HAP-1 (cell line): ENCODE results near the gene DIS3L2.
A peak's percentile ranks its signal among the peaks of the same experiment; 100 is the strongest.

ENCODE experiments used
- DNase-seq, 2 experiments: peaks; one replicate each; pipeline ENCODE4 v3.0.0-alpha.2; 2016 to 2020; ENCODE audit warnings: low spot score in 2 of 2
- H3K27me3 ChIP-seq: fragments of 250-450 bp; sonication (Bioruptor Pico); 2 replicates; pipeline ENCODE4 v1.5.1; 2020; ENCODE audit warnings: low read depth, mild to moderate bottlenecking, moderate library complexity
- H3K36me3 ChIP-seq: fragments of 250-450 bp; sonication (Bioruptor Pico); replicated peaks from 2 replicates; pipeline ENCODE4 v1.5.1; 2020; ENCODE audit warnings: mild to moderate bottlenecking
- H3K4me1 ChIP-seq: fragments of 250-450 bp; sonication (Bioruptor Pico); 2 replicates; pipeline ENCODE4 v1.5.1; 2020; ENCODE audit warnings: mild to moderate bottlenecking
- H3K4me3 ChIP-seq: fragments of 250-450 bp; sonication (Bioruptor Pico); 2 replicates; pipeline ENCODE4 v1.5.1; 2020; ENCODE audit warnings: mild to moderate bottlenecking, moderate library complexity
- H3K9me3 ChIP-seq: fragments of 250-450 bp; sonication (Bioruptor Pico); 2 replicates; pipeline ENCODE4 v1.5.1; 2020; ENCODE audit warnings: mild to moderate bottlenecking, moderate library complexity
- in situ Hi-C: fragments of 300-500 bp; cut with MboI; formaldehyde crosslinking; loops from 3 replicates; pipeline ENCODE4 v1.14.3; 2020; ENCODE audit warnings: low sequenced_read_pairs, inconsistent platforms, mixed read lengths

The DIS3L2 gene

DNA sequence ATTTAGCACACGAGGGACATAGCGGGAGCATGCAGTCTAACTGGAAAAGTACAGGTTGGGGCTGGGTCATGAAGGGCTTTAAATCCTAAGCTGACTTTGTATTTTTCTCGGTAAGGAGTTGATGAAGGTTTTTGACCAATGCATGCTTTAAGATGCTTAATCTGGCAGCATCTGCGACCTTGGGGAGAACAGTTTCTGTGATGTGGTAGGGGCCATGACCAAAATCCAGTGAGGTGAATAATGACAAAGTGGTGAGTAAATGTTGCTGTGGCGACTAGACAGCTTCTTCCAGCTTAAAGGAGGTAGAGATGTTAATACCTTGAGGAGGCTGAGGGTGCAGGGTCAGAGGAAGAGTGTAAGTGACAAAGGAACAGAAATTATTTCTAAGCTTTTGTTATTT lies 242.4 kb downstream of the DIS3L2 start:
- in situ Hi-C loops = no loop called here
- no peaks in the 10 kb centered on the region for H3K36me3 ChIP-seq
- H3K9me3 ChIP-seq = no peaks in the 10 kb centered on the region

DNA sequence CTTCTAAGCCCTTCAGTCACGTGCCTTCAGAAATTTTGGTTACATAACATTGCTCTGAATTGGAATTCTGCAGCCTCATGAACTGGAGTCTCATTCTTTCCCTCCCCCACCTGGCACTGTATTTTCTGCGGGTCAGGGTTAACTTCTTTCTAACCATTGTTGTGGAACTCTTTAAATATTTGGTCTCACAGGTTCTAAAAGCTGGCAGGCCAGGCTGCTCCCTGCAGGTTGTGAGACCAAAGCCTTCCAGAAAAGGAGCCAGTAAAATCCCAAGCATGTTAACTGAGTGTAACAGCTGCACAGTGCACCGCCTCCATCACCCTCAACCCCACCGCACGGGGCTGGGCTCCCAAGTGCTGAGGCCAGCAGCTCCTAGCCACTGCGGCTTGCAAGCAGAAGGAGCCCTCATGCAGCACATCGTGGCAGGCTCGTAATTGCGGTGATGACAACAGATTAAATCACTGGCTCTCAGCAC lies 243.0 kb downstream of the DIS3L2 start:
- no peak overlapping the region for H3K4me3 ChIP-seq
- H3K36me3 ChIP-seq = no peaks in the 10 kb centered on the region
- peaks cover 17% of the 10 kb centered on the region for H3K4me1 ChIP-seq
- in situ Hi-C loops = no loop called here
- H3K27me3 ChIP-seq = no peaks in the 10 kb centered on the region
- H3K9me3 ChIP-seq = no peaks in the 10 kb centered on the region
- DNase-seq = peak in 1 of 2 experiments; percentile 26

More for the DNA sequence above, 242.4 kb downstream of the DIS3L2 start:
- Histone ChIP-seq H3K27me3 (no peaks in the 10 kb centered on the region), H3K4me1 (peaks cover 17% of the 10 kb centered on the region), H3K4me3 (no peak overlapping the region)
- no peak for DNase-seq

DNA sequence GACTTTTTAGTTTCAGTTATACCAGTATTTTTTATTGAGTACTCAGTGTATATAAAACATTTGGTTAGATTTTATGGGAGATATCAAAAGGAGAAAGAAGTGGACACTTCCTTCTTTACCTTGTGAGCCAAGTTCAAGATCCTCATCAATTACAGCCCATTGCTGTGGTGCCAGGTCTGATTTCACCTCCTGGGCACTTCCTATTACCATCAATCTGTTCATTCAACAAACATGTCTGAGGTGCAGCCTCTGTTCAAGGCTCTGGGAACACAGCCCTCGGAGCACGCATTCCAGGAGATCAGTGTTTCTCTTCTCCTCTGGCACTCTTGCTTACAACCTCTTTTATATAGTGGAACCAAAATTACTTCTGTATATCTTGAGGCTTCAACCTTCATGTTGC lies 245.7 kb downstream of the DIS3L2 start:
- H3K9me3 ChIP-seq = no peaks in the 10 kb centered on the region
- DNase-seq = no peak
- H3K36me3 ChIP-seq = no peaks in the 10 kb centered on the region
- H3K4me3 ChIP-seq = no peak overlapping the region
- H3K4me1 ChIP-seq = peaks cover 13% of the 10 kb centered on the region
- in situ Hi-C loops = no loop called here
- no peaks in the 10 kb centered on the region for H3K27me3 ChIP-seq

DNA sequence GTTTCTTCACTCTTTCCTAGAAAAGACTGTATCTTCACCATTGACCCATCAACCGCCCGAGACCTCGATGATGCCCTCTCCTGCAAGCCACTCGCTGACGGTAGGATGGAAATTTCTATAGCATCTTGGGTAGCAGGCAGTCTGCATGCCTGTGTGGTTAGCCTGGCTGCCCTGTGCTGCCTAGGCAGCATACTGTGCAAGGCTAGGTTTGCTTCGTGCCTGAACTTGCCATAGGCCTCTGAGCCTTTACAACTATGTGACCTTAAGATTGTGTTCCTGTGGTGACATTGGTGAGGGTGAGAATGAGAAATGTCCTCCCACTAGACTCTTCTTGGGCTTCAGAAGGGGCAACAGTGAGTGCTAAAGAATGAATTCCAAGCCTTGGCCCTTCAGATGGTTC lies 248.8 kb downstream of the DIS3L2 start:
- no peaks in the 10 kb centered on the region for H3K4me1 ChIP-seq

DNA sequence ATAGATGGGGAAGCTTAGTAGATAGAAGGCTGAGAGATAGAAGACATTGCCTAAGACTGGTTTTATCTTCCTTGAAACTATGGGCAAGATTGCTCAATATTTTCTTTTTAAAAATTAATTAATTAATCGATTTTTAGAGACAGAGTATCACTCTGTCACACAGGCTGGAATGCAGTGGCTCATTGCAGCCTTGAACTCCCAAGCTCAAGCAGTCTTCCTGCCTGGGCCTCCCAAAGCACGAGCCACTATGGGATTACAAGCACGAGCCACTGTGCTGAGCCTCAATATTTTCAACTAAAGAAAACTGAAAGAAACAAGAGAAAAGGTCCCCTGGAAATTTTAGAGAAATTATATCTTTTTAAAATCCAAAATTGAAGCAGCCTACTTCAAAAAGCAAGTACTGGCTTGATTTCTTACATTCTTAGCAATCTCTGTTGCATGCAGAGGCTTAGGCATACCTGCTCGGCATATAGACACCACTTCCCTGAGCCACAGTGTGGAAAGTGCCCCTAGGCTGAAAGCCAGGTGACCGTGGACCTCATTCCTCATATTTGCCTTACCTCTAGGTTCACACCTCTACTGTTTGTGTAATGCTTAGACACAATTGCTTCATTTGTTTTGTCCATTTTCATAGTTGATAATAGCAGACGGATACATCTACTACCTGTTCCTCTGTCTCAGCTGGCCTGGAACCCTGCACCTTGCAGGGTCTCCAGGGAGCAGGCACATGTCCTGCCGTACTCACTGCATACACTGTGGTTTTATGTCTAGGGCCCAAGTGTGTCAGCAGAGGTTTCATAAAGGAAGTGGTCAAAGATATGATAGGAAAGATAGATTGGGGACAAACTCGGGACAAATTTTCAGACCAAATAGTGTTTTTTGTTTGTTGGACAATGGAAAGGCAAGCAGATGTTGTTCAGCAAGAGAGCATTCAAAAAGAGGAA lies 250.5 kb downstream of the DIS3L2 start:
- Histone ChIP-seq H3K4me1 (no peaks in the 10 kb centered on the region), H3K9me3 (no peaks in the 10 kb centered on the region), H3K36me3 (no peaks in the 10 kb centered on the region), H3K27me3 (no peaks in the 10 kb centered on the region), H3K4me3 (no peak overlapping the region)
- DNase-seq = no peak
- in situ Hi-C loops = no loop called here

More for the DNA sequence above, 248.8 kb downstream of the DIS3L2 start:
- no peaks in the 10 kb centered on the region for H3K27me3 ChIP-seq
- DNase-seq = no peak
- no peaks in the 10 kb centered on the region for H3K36me3 ChIP-seq
- H3K4me3 ChIP-seq = no peak overlapping the region
- H3K9me3 ChIP-seq = no peaks in the 10 kb centered on the region
- in situ Hi-C loops = no loop called here

DNA sequence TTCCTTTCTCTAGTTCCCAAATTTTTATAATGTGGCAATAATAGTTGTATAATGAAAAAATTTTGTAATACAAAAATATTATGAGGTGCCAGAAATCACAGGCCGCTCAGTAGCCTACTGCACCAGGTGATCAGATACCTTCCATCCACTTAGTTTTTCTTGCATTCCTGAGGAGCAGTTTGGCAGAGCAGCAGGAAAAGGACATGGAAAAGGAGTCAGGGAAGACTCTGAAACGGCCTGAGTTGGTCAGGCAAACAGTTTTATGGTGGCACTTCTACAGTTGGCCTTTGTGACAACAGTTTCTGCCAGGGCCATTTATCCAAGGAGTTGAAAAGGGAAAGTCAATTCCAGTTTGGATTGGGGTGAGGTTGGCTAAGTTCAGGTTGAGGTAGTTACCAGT lies 251.7 kb downstream of the DIS3L2 start:
- Histone ChIP-seq H3K27me3 (no peaks in the 10 kb centered on the region), H3K36me3 (no peaks in the 10 kb centered on the region), H3K4me3 (no peak overlapping the region), H3K9me3 (no peaks in the 10 kb centered on the region), H3K4me1 (no peaks in the 10 kb centered on the region)
- in situ Hi-C loops = no loop called here
- DNase-seq = no peak

DNA sequence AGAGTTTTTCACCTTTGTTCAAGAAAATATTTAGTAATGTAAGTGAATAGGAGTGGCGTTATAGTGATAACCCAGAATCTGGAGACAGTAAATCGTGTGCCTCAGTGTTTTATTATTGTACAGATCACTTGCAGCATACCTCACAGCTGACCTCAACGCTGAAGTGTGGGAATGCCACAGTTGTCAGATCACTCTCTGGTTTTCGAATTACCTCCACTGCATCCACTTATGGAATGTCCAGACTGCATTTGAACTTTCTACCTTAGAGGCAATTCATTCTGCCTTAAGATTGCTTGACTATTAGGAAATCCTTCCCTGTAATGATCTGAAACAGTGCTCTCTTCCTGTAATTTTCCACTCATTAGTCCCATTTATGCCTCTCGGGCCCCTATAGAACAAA lies 252.5 kb downstream of the DIS3L2 start:
- no peaks in the 10 kb centered on the region for H3K4me1 ChIP-seq
- in situ Hi-C loops = no loop called here
- H3K4me3 ChIP-seq = no peak overlapping the region
- no peaks in the 10 kb centered on the region for H3K9me3 ChIP-seq
- no peaks in the 10 kb centered on the region for H3K36me3 ChIP-seq
- H3K27me3 ChIP-seq = no peaks in the 10 kb centered on the region
- DNase-seq = no peak

DNA sequence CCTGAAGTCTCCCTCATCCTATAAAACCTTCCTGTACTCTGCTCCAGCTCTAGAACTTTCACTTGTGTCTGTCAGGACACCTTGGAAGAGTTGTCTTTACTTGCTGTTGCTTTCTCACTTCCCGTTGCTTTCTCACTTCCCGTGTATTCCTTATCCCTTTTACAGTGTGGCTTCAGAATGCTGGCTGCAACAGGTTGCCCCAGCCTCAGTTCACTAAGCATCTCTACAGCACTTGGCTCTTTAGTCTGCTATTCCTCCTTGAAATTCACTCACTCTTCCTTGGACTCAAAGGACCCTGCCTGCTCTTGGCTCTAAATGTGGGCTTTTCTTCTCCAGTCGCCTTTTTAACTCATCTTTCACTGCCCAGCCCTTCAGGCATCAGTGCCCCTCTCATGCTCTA lies 254.5 kb downstream of the DIS3L2 start:
- Histone ChIP-seq H3K36me3 (no peaks in the 10 kb centered on the region), H3K9me3 (no peaks in the 10 kb centered on the region), H3K27me3 (no peaks in the 10 kb centered on the region), H3K4me1 (no peaks in the 10 kb centered on the region), H3K4me3 (no peak overlapping the region)
- no peak for DNase-seq
- in situ Hi-C loops = no loop called here

DNA sequence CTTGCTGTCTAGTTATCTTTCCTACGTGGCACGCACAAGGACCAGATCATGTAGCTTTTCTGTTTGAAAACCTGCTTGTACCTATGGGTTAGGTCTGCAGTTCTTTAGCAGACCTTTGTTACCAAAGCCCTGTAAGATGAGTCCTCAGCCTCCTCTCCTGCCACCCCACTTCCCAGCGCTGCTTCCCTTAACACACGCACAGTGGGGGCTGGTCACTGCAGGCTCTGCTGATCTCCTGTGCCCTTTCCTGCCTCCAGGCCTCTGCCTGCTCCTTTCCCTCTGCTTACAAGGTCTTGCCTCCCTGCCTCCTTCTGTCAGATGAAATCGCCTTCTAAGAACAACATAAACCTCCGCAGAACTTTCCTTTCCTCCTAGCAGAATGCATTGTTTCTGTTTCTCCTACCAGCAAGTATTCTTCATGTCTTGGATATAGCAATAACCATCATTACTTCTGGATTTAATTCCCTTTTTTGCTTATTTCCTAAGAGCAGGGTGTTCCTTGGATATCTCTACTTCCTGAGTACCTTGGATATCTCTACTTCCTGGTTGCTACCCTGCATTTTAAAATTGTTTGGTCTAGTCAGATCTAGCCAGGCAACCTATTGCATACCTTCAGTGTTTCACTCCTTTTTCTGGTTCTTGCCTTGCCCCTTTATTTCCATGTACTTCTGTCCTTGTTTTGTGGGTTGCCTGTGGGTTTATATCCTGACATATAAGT lies 257.4 kb downstream of the DIS3L2 start:
- no peaks in the 10 kb centered on the region for H3K9me3 ChIP-seq
- no peak for DNase-seq
- in situ Hi-C loops = no loop called here
- no peaks in the 10 kb centered on the region for H3K36me3 ChIP-seq
- no peaks in the 10 kb centered on the region for H3K4me1 ChIP-seq
- no peaks in the 10 kb centered on the region for H3K27me3 ChIP-seq
- H3K4me3 ChIP-seq = no peak overlapping the region

DNA sequence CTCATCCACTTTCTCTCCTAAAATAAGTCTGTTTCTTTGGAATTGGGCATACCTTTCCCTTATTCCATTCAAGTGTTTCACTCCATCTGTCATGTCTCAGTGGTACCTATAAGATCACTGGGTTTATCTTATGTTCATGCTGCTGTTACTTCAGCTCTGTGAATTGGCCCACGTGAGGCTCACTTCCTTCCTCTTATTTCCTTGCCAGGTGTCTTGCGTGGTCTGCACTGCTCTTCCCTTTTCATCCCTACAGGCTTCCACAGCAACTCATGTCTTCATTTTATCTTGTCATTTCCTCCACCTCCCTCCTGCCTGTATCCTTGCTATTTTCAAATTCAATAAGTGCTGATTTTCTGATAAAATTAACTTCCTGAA lies 258.0 kb downstream of the DIS3L2 start:
- no peaks in the 10 kb centered on the region for H3K4me1 ChIP-seq
- no peak overlapping the region for H3K4me3 ChIP-seq
- in situ Hi-C loops = no loop called here
- H3K9me3 ChIP-seq = no peaks in the 10 kb centered on the region
- no peaks in the 10 kb centered on the region for H3K27me3 ChIP-seq
- H3K36me3 ChIP-seq = no peaks in the 10 kb centered on the region
- no peak for DNase-seq

DNA sequence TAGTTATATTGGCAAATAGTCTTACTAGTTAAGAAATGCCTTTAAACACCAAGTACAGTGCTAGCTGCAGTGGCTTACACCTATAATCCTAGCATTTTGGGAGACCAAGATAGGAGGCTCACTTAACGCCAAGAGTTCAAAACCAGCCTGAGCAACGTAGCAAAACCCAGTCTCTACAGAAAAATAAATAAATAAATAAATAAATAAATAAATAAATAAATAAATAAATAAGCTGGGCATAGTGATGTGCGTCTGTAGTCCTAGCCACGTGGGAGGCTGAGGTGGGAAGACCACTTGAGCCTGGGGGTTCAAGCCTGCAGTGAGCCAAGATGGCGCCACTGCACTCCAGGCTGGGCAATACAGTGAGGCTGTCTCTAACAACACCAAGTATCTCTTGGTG lies 258.4 kb downstream of the DIS3L2 start:
- Histone ChIP-seq H3K4me3 (no peak overlapping the region), H3K27me3 (no peaks in the 10 kb centered on the region), H3K36me3 (no peaks in the 10 kb centered on the region), H3K4me1 (no peaks in the 10 kb centered on the region), H3K9me3 (no peaks in the 10 kb centered on the region)
- in situ Hi-C loops = no loop called here
- DNase-seq = no peak

DNA sequence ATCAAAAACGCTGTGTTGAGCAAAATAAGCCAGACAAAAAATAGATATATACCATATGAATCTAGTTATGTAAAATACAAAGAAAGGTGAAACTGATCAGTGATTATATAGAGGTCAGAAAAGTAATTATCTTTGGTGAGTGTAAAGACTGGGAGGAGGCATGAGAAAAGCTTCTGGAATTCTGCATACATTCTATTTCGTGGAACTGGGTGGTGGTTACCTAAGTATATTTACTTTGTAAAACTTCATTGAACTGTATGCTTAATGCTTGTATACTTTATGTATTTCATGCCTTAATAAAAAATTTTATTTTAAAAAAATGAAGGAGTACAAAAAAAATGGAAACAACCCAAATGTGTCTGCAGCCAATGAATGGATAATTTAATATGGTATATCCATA lies 263.9 kb downstream of the DIS3L2 start:
- no peak for DNase-seq
- Histone ChIP-seq H3K9me3 (no peaks in the 10 kb centered on the region), H3K36me3 (no peaks in the 10 kb centered on the region), H3K27me3 (no peaks in the 10 kb centered on the region), H3K4me1 (no peaks in the 10 kb centered on the region), H3K4me3 (no peak overlapping the region)
- in situ Hi-C loops = no loop called here

DNA sequence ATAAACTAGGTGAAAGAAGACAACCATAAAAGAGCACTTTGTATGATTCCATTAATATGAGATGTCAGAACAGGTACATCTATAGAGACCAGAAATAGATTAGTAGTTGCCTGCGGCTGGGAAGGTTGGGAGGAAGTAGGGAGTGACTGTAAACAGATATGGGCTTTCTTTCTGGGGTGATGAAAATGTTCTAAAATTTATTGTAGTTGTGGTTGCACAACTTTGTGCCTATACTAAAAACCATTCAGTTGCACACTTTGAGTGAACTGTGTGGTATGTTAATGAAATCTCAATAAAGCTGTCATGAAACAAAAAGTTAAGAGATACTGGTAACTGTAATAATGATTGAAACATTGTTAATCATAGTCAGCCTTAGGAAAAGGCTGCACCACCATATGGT lies 264.4 kb downstream of the DIS3L2 start:
- Histone ChIP-seq H3K4me1 (no peaks in the 10 kb centered on the region), H3K27me3 (no peaks in the 10 kb centered on the region), H3K36me3 (no peaks in the 10 kb centered on the region), H3K4me3 (no peak overlapping the region), H3K9me3 (no peaks in the 10 kb centered on the region)
- in situ Hi-C loops = no loop called here
- DNase-seq = no peak

DNA sequence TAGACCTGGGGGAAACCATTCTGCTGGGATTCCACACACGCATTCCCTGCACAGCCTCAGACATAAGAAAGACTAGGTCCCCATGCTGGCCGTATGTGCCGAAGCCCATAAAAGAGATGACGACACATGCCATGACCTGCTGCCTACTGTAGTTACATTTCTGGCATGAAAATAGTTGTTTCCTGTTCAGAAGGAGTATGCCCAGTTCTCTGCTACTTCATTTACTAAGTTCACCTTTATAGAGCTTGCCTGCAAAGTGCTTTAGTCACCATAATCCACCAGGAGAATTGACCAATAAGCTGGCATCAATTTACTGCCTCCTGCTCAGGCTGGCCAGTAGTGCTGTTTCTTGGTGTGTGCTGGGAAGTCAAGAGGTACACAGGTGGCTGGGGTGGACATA lies 266.8 kb downstream of the DIS3L2 start:
- Histone ChIP-seq H3K4me3 (no peak overlapping the region), H3K4me1 (no peaks in the 10 kb centered on the region), H3K36me3 (no peaks in the 10 kb centered on the region), H3K27me3 (no peaks in the 10 kb centered on the region), H3K9me3 (no peaks in the 10 kb centered on the region)
- no peak for DNase-seq
- in situ Hi-C loops = no loop called here
